GM18511 (cell line): ENCODE results near the gene FHL2.

ENCODE experiments used
- ATAC-seq: cut with Tn5 transposase; IDR thresholded peaks from one replicate; pipeline ENCODE4 v1.9.1; 2021; ENCODE audit warnings: mild to moderate bottlenecking, moderate library complexity; ENCODE audit not compliant: unreplicated experiment

Gene FHL2

GRCh38 chr2:105399207-105399861 is 483 bp upstream of the FHL2 start:
- no peak for ATAC-seq

GRCh38 chr2:105397953-105398335 is 907 bp downstream of the FHL2 start:
- no peak for ATAC-seq

- ATAC-seq, result no peak
These were observed 1.7 kb downstream of the FHL2 start for GRCh38 chr2:105397025-105397722.

GRCh38 chr2:105396254-105397024 is 2.4 kb downstream of the FHL2 start:
- no peak for ATAC-seq

GRCh38 chr2:105395691-105396090 is 3.2 kb downstream of the FHL2 start:
- no peak for ATAC-seq

GRCh38 chr2:105394951-105395611 is 3.8 kb downstream of the FHL2 start:
- no peak for ATAC-seq

GRCh38 chr2:105393373-105394055 is 5.3 kb downstream of the FHL2 start:
- ATAC-seq, result no peak

- ATAC-seq, result no peak
These were observed 6.8 kb downstream of the FHL2 start for GRCh38 chr2:105391763-105392662.

GRCh38 chr2:105391058-105391627 is 7.7 kb downstream of the FHL2 start:
- no peak for ATAC-seq

- ATAC-seq, result no peak
These were observed 8.4 kb downstream of the FHL2 start for GRCh38 chr2:105390454-105390853.

- no peak for ATAC-seq
These were observed 9.9 kb downstream of the FHL2 start for GRCh38 chr2:105388971-105389381.

- no peak for ATAC-seq
These were observed 11.6 kb downstream of the FHL2 start for GRCh38 chr2:105387225-105387624.

- no peak for ATAC-seq
These were observed 12.9 kb downstream of the FHL2 start for GRCh38 chr2:105385731-105386540.

GRCh38 chr2:105384861-105385260 is 14.0 kb downstream of the FHL2 start:
- ATAC-seq, result no peak

GRCh38 chr2:105384216-105384615 is 14.6 kb downstream of the FHL2 start:
- ATAC-seq, result no peak

GRCh38 chr2:105383432-105384166 is 15.3 kb downstream of the FHL2 start:
- no peak for ATAC-seq

GRCh38 chr2:105382177-105382576 is 16.7 kb downstream of the FHL2 start:
- ATAC-seq, result no peak

- ATAC-seq, result no peak
These were observed 17.7 kb downstream of the FHL2 start for GRCh38 chr2:105381101-105381668.
